A673 (cell line): Measurements from ENCODE around the gene MID1. TPM values are rescaled to one million over a fixed set of nuclear protein-coding genes. Genes with fewer than 3 reads are reported as not detected.

Experiments
- BruUV-seq: library from RNA; stranded (reverse); fragments of 400-500 nt; replicated peaks from 2 replicates; lab custom pipeline; 2021; lab: Mats Ljungman, UMichigan
- CTCF ChIA-PET: fragments of 300-600 bp; sonication (Branson Sonifier 250); formaldehyde crosslinking; loops from one replicate; lab custom pipeline; 2022; ENCODE audit warnings: antibody characterized with exemption; lab: Charles Lee
- POLR2A ChIA-PET: fragments of 300-600 bp; sonication (Branson Sonifier 250); formaldehyde crosslinking; loops from one replicate; lab custom pipeline; 2022; ENCODE audit warnings: antibody characterized with exemption; ENCODE audit not compliant: low non-redundant PET; lab: Charles Lee
- DNase-seq: peaks from one replicate; pipeline ENCODE4 v3.0.0-alpha.2; 2015; ENCODE audit warnings: low spot score
- H3K27ac ChIP-seq: fragments of 200-600 bp; sonication (generic); 2 replicates; pipeline ENCODE4 v1.5.1; 2016; ENCODE audit warnings: mixed run types, low read depth, mild to moderate bottlenecking, mixed read lengths, antibody characterized with exemption, low read length; ENCODE audit not compliant: poor library complexity, severe bottlenecking
- H3K27me3 ChIP-seq: fragments of 200-600 bp; sonication (generic); replicated peaks from 2 replicates; pipeline ENCODE4 v1.6.1; 2017; ENCODE audit warnings: mixed run types, low read depth, mild to moderate bottlenecking, mixed read lengths, antibody characterized with exemption, low read length; ENCODE audit not compliant: insufficient read depth, poor library complexity
- H3K36me3 ChIP-seq: fragments of 200-600 bp; sonication (generic); 2 replicates; pipeline ENCODE4 v1.6.1; 2016; ENCODE audit warnings: mixed run types, mild to moderate bottlenecking, mixed read lengths, antibody characterized with exemption, low read length; ENCODE audit not compliant: insufficient read depth, poor library complexity, severe bottlenecking
- H3K4me1 ChIP-seq: fragments of 200-600 bp; sonication (generic); 2 replicates; pipeline ENCODE4 v1.6.1; 2017; ENCODE audit warnings: mixed run types, mild to moderate bottlenecking, mixed read lengths, antibody characterized with exemption, low read length; ENCODE audit not compliant: insufficient read depth, poor library complexity, severe bottlenecking
- H3K4me3 ChIP-seq: fragments of 200-600 bp; sonication (generic); 2 replicates; pipeline ENCODE4 v1.5.1; 2016; ENCODE audit warnings: low read depth, mixed run types, mild to moderate bottlenecking, mixed read lengths, low read length; ENCODE audit not compliant: poor library complexity, severe bottlenecking
- H3K9me3 ChIP-seq: fragments of 200-600 bp; sonication (generic); 2 replicates; pipeline ENCODE4 v1.6.1; 2016; ENCODE audit warnings: mixed run types, low read depth, mild to moderate bottlenecking, mixed read lengths, antibody characterized with exemption, low read length; ENCODE audit not compliant: poor library complexity, severe bottlenecking
- CTCF ChIP-seq: fragments of 300-800, 200-600 bp; sonication (generic); conservative IDR thresholded peaks from 2 replicates; pipeline ENCODE4 v1.5.1; 2017; ENCODE audit warnings: low read depth, mild to moderate bottlenecking, antibody characterized with exemption, low read length, moderate library complexity, mixed read lengths
- EZH2 ChIP-seq: fragments of 200-600 bp; sonication (generic); IDR thresholded peaks from 2 replicates; pipeline ENCODE4 v1.6.1; 2017; ENCODE audit warnings: borderline replicate concordance, low read depth, mild to moderate bottlenecking, mixed read lengths, antibody characterized with exemption, low read length; ENCODE audit not compliant: poor library complexity, severe bottlenecking
- intact Hi-C: fragments of 100-400 bp; cut with micrococcal nuclease; formaldehyde crosslinking; loops from one replicate; pipeline ENCODE4 v1.10.0; 2022; ENCODE audit not compliant: unreplicated experiment
- total RNA-seq: library from RNA; stranded (reverse); gene quantifications from 2 replicates; pipeline ENCODE4 v1.2.3, GENCODE V29; 2021

The MID1 gene
- total RNA-seq, 1 experiment from 2014 or later = 7.0 TPM

- no peak overlapping the region for H3K4me3 ChIP-seq
- no peaks in the 10 kb centered on the region for H3K36me3 ChIP-seq
- H3K9me3 ChIP-seq = no peaks in the 10 kb centered on the region
- BruUV-seq = no TSS peak
- H3K4me1 ChIP-seq = peaks cover 22% of the 10 kb centered on the region
- CTCF ChIA-PET = no interaction called here
- POLR2A ChIA-PET = no interaction called here
- intact Hi-C loops = loop anchor here (10.0 kb wide), 1 partner anchor 277 kb away; no protein-coding TSS in a partner anchor
- TF ChIP-seq CTCF = no peak
- no peak for DNase-seq
- no peaks in the 10 kb centered on the region for H3K27me3 ChIP-seq
- H3K27ac ChIP-seq = no peak overlapping the region
Measured at GRCh38 chrX:10611441-10612090, 8.8 kb downstream of the MID1 start.

- Histone ChIP-seq H3K4me1 (peaks cover 22% of the 10 kb centered on the region), H3K27me3 (no peaks in the 10 kb centered on the region), H3K27ac (no peak overlapping the region), H3K9me3 (no peaks in the 10 kb centered on the region), H3K36me3 (no peaks in the 10 kb centered on the region), H3K4me3 (no peak overlapping the region)
- DNase-seq = no peak
- TF ChIP-seq CTCF (no peak), EZH2 (no peak)
- POLR2A ChIA-PET = no interaction called here
- intact Hi-C loops = no loop called here
- no TSS peak for BruUV-seq
- CTCF ChIA-PET = no interaction called here
Measured at GRCh38 chrX:10608099-10608498, 12.3 kb downstream of the MID1 start.

GRCh38 chrX:10607233-10607632, 13.2 kb downstream of the MID1 start:
- peaks cover 22% of the 10 kb centered on the region for H3K4me1 ChIP-seq
- no peaks in the 10 kb centered on the region for H3K36me3 ChIP-seq
- H3K9me3 ChIP-seq = no peaks in the 10 kb centered on the region
- TF ChIP-seq EZH2 (no peak), CTCF (no peak)
- no peak overlapping the region for H3K4me3 ChIP-seq
- intact Hi-C loops = no loop called here
- ChIA-PET CTCF (no interaction called here), POLR2A (no interaction called here)
- H3K27me3 ChIP-seq = no peaks in the 10 kb centered on the region
- no peak overlapping the region for H3K27ac ChIP-seq
- DNase-seq = no peak
- no TSS peak for BruUV-seq
